Measurements from ENCODE around the gene RFX3.

RFX3 gene

GRCh38 chr9:3431890-3432289, 93.9 kb downstream of the RFX3 start:
- no peak for DNase-seq

- no peak for DNase-seq
Measured at GRCh38 chr9:3419893-3420292, 105.9 kb downstream of the RFX3 start.

- no peak for DNase-seq
Measured at GRCh38 chr9:3415906-3416305, 109.9 kb downstream of the RFX3 start.

GRCh38 chr9:3413984-3414383, 111.8 kb downstream of the RFX3 start:
- DNase-seq, result no peak

GRCh38 chr9:3410461-3410860, 115.3 kb downstream of the RFX3 start:
- DNase-seq, result no peak

- no peak for DNase-seq
Measured at GRCh38 chr9:3409453-3409852, 116.3 kb downstream of the RFX3 start.

GRCh38 chr9:3403315-3403714, 122.5 kb downstream of the RFX3 start:
- DNase-seq, result peak; percentile 18

GRCh38 chr9:3401221-3401954, 124.4 kb downstream of the RFX3 start:
- DNase-seq, result peak; percentile 97

GRCh38 chr9:3398232-3398648, 127.6 kb downstream of the RFX3 start:
- no peak for DNase-seq

- DNase-seq, result no peak
Measured at GRCh38 chr9:3397766-3398165, 128.0 kb downstream of the RFX3 start.

GRCh38 chr9:3391414-3391813, 134.4 kb downstream of the RFX3 start:
- no peak for DNase-seq

GRCh38 chr9:3386753-3387152, 139.0 kb downstream of the RFX3 start:
- no peak for DNase-seq

- no peak for DNase-seq
Measured at GRCh38 chr9:3385871-3386270, 139.9 kb downstream of the RFX3 start.

- no peak for DNase-seq
Measured at GRCh38 chr9:3371842-3372241, 154.0 kb downstream of the RFX3 start.

GRCh38 chr9:3370715-3371114, 155.1 kb downstream of the RFX3 start:
- DNase-seq, result no peak

- DNase-seq, result no peak
Measured at GRCh38 chr9:3367185-3367584, 158.6 kb downstream of the RFX3 start.

GRCh38 chr9:3361689-3362392, 164.0 kb downstream of the RFX3 start:
- no peak for DNase-seq

- no peak for DNase-seq
Measured at GRCh38 chr9:3361116-3361515, 164.7 kb downstream of the RFX3 start.

- DNase-seq, result no peak
Measured at GRCh38 chr9:3360245-3360644, 165.6 kb downstream of the RFX3 start.

- DNase-seq, result no peak
Measured at GRCh38 chr9:3359778-3360177, 166.0 kb downstream of the RFX3 start.

GRCh38 chr9:3359048-3359692, 166.6 kb downstream of the RFX3 start:
- no peak for DNase-seq

- no peak for DNase-seq
Measured at GRCh38 chr9:3348169-3348568, 177.6 kb downstream of the RFX3 start.

GRCh38 chr9:3346549-3346948, 179.3 kb downstream of the RFX3 start:
- DNase-seq, result no peak

GRCh38 chr9:3343671-3344070, 182.1 kb downstream of the RFX3 start:
- peak; percentile 12 for DNase-seq

Data from NCI-H146 (cell line).